ENCODE results near the gene ANAPC10. TPM values are rescaled to one million over a fixed set of nuclear protein-coding genes. Genes with fewer than 3 reads are reported as not detected.

Gene ANAPC10
- total and polyA plus RNA-seq, 2 donors (not counting 3 experiments of a cell fraction or from before 2014, with no cell fraction given) = 15.7 to 24.0 TPM

- H3K79me2 ChIP-seq (ENCODE audit: control insufficient read depth, insufficient read depth, low read length) = peaks cover 8% of the 10 kb centered on the region
- DNase-seq (ENCODE audit: low read depth, low spot score) (no peak), FAIRE-seq (no peak)
- intact Hi-C loops (cut with micrococcal nuclease) (loop anchor here (5.0 kb wide), 1 partner anchor 107 kb away; no protein-coding TSS in a partner anchor), dilution Hi-C loops (cut with MboI; ENCODE audit: extremely low pct_ligation_motif_present, low sequenced_read_pairs) (no loop called here)
- H3K4me2 ChIP-seq (ENCODE audit: insufficient read depth, low read length) = no peak overlapping the region
- H3K4me3 ChIP-seq (replicated peaks in 1 of 3; ENCODE audit: insufficient read depth in 1 of 3, low read depth in 1 of 3, low read length in 3 of 3) = no peak overlapping the region
- peaks cover 21% of the 10 kb centered on the region for H3K4me1 ChIP-seq (ENCODE audit: control insufficient read depth, extremely low read depth, insufficient read depth, low read length)
- H3K9ac ChIP-seq (replicated peaks; ENCODE audit: extremely low read depth, insufficient read depth, low read length) = no peak overlapping the region
- POLR2A ChIA-PET = no interaction called here
- H2AFZ ChIP-seq (ENCODE audit: low read depth, low read length) = no peak overlapping the region
- no peaks in the 10 kb centered on the region for H3K9me1 ChIP-seq (replicated peaks; ENCODE audit: control insufficient read depth, extremely low read depth, insufficient read depth, low read length)
- no peaks in the 10 kb centered on the region for H3K36me3 ChIP-seq (ENCODE audit: control insufficient read depth in 2 of 2, extremely low read depth in 1 of 2, insufficient read depth in 2 of 2, low read length in 2 of 2)
- peak overlapping the region; percentile 91 for H3K27ac ChIP-seq (ENCODE audit: insufficient read depth, low read depth, low read length)
- no peaks in the 10 kb centered on the region for H4K20me1 ChIP-seq (replicated peaks; ENCODE audit: control insufficient read depth, extremely low read depth, insufficient read depth, low read length)
- H3K27me3 ChIP-seq (ENCODE audit: control insufficient read depth in 2 of 2, insufficient read depth in 2 of 2, low read length in 2 of 2) = no peaks in the 10 kb centered on the region
- no TSS peak for BruUV-seq (replicated peaks)
- TF ChIP-seq POLR2A (IDR thresholded peaks at IDR 0.05; ENCODE audit: low read depth, low read length) = no peak
- no peak for TF ChIP-seq CTCF (IDR thresholded peaks at IDR 0.05; ENCODE audit: extremely low read depth in 1 of 2, insufficient read depth in 1 of 2, low read depth in 1 of 2, low read length in 2 of 2)
- TF ChIP-seq MYC (IDR thresholded peaks at IDR 0.05; ENCODE audit: low read depth, low read length) = no peak
- no peak for TF ChIP-seq EZH2 (IDR thresholded peaks at IDR 0.05; ENCODE audit: borderline replicate concordance, low read depth, low read length, severe bottlenecking)
- TF ChIP-seq JUN (IDR thresholded peaks at IDR 0.05; ENCODE audit: borderline replicate concordance, insufficient read depth, insufficient read length, low read depth) = no peak
- no peak for TF ChIP-seq FOS (IDR thresholded peaks at IDR 0.05; ENCODE audit: borderline replicate concordance, insufficient read depth, low read length)
- TF ChIP-seq GATA2 (IDR thresholded peaks at IDR 0.05; ENCODE audit: insufficient read depth, insufficient read length, low read depth, low read length) = no peak
- TF ChIP-seq MAX (IDR thresholded peaks at IDR 0.05; ENCODE audit: insufficient read depth, insufficient read length) = no peak
- H3K9me3 ChIP-seq (replicated peaks; ENCODE audit: control insufficient read depth, insufficient read depth, low read length) = no peaks in the 10 kb centered on the region
- CTCF ChIA-PET = interaction anchor here (0.8 kb wide), 1 partner anchor 47 kb away, joined by 3 read pairs; no protein-coding TSS in a partner anchor
Observed at GRCh38 chr4:145014365-145014764, 83.6 kb downstream of the ANAPC10 start.

Measured in endothelial cell of umbilical vein (primary cell).